GM12874 (cell line): ENCODE measurements around the gene KDELR3.

ENCODE experiments used
- TF ChIP-seq, protein P1 (sequence below): IDR thresholded peaks from 2 replicates; pipeline ENCODE4 v1.5.1; 2011; ENCODE audit warnings: low read depth, mild to moderate bottlenecking, control low read depth, low read length, moderate library complexity; ENCODE audit not compliant: insufficient read depth

KDELR3 gene

GRCh38 chr22:38440747-38441350 lies 27.0 kb upstream of the KDELR3 start:
- TF ChIP-seq, protein P1, sequence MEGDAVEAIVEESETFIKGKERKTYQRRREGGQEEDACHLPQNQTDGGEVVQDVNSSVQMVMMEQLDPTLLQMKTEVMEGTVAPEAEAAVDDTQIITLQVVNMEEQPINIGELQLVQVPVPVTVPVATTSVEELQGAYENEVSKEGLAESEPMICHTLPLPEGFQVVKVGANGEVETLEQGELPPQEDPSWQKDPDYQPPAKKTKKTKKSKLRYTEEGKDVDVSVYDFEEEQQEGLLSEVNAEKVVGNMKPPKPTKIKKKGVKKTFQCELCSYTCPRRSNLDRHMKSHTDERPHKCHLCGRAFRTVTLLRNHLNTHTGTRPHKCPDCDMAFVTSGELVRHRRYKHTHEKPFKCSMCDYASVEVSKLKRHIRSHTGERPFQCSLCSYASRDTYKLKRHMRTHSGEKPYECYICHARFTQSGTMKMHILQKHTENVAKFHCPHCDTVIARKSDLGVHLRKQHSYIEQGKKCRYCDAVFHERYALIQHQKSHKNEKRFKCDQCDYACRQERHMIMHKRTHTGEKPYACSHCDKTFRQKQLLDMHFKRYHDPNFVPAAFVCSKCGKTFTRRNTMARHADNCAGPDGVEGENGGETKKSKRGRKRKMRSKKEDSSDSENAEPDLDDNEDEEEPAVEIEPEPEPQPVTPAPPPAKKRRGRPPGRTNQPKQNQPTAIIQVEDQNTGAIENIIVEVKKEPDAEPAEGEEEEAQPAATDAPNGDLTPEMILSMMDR = no peak

DNA sequence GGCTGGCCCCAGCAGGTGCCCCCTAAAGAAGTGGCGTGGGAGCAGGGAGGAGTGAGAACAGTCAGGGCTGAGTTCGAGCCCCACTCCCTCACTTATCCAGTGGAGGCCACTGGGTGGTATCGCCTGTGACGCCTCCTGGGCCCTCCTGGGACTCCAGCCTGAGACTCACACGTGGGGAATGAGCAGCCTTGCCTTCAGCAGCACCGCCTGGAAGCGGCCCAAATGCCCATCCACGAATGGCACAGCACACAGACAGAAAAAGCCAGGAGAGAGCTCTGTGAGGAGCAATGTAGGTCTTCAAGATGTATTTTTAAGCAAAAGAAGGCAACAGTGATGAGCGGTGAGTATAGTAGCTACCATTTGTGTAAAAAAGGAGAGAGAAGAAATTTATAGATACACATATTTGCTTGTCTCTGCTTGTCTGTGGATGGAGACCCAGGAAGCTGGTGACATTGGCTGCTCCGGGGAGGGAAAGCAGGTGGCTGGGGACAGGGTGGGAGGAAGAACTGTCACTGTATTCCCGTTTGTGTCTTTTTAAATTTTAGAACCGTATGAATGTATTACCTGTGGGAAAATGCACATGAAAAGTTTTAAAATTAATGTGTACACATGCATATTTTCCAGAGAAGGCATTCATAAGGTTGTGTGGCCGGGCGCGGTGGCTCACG lies 26.1 kb upstream of the KDELR3 start:
- TF ChIP-seq, protein P1 = no peak

- TF ChIP-seq, protein P1 = no peak
Observed at GRCh38 chr22:38442967-38443627, 24.8 kb upstream of the KDELR3 start.

DNA sequence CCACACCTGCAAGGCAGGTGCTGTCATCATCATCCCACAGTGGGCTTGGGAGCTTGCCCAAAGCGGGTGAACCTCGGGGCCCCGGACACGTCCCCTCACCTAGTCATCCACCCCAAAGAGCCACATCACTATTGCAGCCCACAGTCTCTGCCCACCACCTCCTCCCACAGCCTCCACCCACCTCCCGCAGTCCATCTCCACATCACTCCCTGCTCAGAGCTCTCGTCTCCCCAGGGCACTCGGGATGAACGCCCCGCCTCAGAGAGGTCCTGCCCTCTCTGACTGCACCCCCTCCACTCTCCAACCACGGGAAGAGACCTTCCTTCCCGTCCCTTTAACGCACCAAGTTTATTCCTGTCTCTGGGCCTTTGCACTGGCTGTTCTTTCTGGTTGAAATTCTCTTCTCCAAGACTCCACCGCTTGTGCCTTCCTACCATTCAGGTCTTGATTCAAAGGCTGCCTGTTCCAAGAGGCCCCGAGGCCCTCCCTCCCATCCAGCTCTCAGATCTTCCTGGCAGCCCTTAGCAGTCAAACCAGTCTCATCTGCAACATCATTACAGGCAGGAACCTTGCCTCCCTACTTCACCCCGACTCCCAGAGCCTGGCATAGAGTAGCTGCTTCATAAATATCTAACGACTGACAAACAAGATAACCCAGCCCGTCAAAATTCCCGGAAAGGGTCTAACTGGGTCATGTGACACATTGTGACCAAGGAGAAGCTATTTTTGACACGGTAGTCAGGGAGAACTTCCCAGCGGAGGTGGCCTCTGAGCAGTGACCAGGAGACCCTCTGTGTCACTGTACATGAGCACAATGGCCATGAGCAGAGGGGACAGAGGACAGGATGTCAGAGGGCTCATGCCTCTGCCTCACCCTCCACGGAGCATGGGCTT lies 24.0 kb upstream of the KDELR3 start:
- TF ChIP-seq, protein P1 = no peak

DNA sequence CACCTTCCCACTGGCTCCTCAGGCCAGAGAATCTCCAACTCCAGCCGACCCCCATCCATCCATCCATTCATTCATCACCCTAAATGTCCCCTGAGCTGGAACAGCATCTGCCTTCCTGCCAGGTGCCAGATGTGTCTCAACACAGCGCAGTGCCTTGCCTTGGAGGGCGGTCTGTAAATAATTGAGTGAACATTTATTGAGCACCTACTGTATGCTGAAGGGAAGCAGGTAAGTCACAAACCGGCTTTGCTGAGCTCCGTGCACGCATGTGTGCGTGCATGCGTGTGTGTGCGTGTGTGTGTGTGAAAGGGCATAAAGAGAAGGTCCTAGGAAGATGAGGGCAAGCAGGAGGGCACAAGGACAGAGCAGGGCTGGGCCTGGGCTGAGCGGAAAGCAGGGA lies 23.1 kb upstream of the KDELR3 start:
- TF ChIP-seq, protein P1 = no peak

DNA sequence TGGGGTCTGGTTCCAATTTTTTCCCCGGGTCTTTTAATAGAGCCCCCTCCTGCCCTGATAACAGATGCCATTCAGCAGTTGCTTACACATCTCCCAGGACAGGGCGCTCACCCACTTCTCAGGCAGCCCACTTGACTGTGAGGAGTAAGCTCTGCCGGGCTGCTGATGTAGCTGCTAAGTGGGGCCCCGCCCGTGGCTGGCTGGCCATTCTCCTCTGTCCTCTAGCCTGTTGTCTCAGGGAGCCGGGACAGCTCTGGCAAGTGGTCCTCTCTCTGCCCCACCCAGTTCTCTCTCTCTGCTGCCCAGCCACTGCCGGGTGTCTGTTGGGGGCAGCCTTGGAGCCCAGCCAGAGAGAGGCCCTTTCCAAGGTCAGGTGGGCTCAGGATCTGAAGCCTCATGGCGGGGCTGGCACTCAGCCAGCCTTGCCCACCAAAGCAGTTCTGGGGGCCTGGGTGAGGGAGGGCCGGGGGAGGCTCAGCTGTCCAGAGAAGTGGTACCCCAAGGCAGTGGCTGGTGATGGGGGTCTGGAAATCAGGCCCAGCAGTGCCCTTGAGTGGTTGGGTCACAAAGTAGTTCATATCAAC lies 21.8 kb upstream of the KDELR3 start:
- TF ChIP-seq, protein P1 = no peak
